IMR-90 (cell line): ENCODE measurements around the gene TEAD1.

Experiments used
- CEBPB ChIP-seq: IDR thresholded peaks from 2 replicates; pipeline ENCODE4 v1.6.1; 2012; ENCODE audit warnings: low read depth, low read length, improper control_type of control experiment
- MAFK ChIP-seq: IDR thresholded peaks from 2 replicates; pipeline ENCODE4 v1.6.1; 2012; ENCODE audit warnings: low read depth, low read length, improper control_type of control experiment
- MXI1 ChIP-seq: IDR thresholded peaks from 2 replicates; pipeline ENCODE4 v1.6.1; 2012; ENCODE audit warnings: low read depth, mild to moderate bottlenecking, low read length, moderate library complexity, borderline replicate concordance
- POLR2A ChIP-seq: IDR thresholded peaks from 2 replicates; pipeline ENCODE4 v1.6.1; 2012; ENCODE audit warnings: mild to moderate bottlenecking, low read depth, low read length
- RCOR1 ChIP-seq: IDR thresholded peaks from 2 replicates; pipeline ENCODE4 v1.6.1; 2012; ENCODE audit warnings: mild to moderate bottlenecking, low read length, improper control_type of control experiment; ENCODE audit not compliant: insufficient replicate concordance
- RFX5 ChIP-seq: IDR thresholded peaks from 2 replicates; pipeline ENCODE4 v1.8.0; 2012; ENCODE audit warnings: low read depth, mild to moderate bottlenecking, low read length, moderate library complexity
- TF ChIP-seq, protein P1 (sequence below): conservative IDR thresholded peaks from 2 replicates; pipeline ENCODE4 v1.5.1; 2012; ENCODE audit warnings: mild to moderate bottlenecking, low read depth, low read length, improper control_type of control experiment
- TF ChIP-seq, protein P2 (sequence below): fragments of 150-350 bp; IDR thresholded peaks from 2 replicates; pipeline ENCODE4 v1.6.1; 2017; ENCODE audit warnings: mild to moderate bottlenecking, antibody characterized with exemption, low read length, low read depth

DNA sequence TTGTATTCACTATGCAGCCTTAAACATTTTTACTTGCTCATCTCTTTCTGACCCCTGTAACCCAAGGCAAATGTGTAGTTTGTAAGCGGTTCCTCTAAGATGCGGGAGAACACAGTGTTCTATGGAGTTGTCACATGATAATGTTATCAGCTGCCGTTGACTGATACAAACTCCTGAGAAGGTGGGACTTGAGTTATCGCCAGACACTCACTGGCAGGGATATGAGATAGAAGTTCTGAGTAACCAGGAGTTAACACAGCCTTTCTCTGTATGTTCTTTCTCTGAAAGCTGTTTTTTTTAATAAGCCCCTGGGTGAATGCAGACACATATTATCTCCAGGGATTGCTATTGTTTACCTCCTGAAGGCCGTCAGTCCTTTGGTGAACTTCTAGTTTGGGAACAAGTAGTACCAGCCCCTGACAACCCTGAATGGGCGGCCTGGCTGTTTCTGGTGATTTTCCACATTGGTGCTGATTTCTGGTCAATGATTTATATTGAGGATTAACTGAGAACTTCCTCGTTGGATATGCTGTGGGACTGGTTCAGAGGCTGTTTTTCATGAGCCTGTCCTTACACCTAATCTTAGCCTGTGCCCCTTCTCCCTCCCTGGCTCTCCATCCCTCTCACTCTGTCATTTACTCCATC is 179.6 kb downstream of the TEAD1 start:
- TF ChIP-seq RFX5 = no peak
- TF ChIP-seq, protein P1, sequence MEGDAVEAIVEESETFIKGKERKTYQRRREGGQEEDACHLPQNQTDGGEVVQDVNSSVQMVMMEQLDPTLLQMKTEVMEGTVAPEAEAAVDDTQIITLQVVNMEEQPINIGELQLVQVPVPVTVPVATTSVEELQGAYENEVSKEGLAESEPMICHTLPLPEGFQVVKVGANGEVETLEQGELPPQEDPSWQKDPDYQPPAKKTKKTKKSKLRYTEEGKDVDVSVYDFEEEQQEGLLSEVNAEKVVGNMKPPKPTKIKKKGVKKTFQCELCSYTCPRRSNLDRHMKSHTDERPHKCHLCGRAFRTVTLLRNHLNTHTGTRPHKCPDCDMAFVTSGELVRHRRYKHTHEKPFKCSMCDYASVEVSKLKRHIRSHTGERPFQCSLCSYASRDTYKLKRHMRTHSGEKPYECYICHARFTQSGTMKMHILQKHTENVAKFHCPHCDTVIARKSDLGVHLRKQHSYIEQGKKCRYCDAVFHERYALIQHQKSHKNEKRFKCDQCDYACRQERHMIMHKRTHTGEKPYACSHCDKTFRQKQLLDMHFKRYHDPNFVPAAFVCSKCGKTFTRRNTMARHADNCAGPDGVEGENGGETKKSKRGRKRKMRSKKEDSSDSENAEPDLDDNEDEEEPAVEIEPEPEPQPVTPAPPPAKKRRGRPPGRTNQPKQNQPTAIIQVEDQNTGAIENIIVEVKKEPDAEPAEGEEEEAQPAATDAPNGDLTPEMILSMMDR = no peak
- TF ChIP-seq MAFK = no peak
- no peak for TF ChIP-seq POLR2A
- TF ChIP-seq RCOR1 = no peak
- no peak for TF ChIP-seq CEBPB
- TF ChIP-seq MXI1 = no peak
- TF ChIP-seq, protein P2, sequence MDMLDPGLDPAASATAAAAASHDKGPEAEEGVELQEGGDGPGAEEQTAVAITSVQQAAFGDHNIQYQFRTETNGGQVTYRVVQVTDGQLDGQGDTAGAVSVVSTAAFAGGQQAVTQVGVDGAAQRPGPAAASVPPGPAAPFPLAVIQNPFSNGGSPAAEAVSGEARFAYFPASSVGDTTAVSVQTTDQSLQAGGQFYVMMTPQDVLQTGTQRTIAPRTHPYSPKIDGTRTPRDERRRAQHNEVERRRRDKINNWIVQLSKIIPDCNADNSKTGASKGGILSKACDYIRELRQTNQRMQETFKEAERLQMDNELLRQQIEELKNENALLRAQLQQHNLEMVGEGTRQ = no peak
